ENCODE data around the gene NEU2. TPM values are rescaled to one million over a fixed set of nuclear protein-coding genes. Genes with fewer than 3 reads are reported as not detected.

NEU2 gene
- total RNA-seq, 4 donors from 2014 or later = not detected

DNA sequence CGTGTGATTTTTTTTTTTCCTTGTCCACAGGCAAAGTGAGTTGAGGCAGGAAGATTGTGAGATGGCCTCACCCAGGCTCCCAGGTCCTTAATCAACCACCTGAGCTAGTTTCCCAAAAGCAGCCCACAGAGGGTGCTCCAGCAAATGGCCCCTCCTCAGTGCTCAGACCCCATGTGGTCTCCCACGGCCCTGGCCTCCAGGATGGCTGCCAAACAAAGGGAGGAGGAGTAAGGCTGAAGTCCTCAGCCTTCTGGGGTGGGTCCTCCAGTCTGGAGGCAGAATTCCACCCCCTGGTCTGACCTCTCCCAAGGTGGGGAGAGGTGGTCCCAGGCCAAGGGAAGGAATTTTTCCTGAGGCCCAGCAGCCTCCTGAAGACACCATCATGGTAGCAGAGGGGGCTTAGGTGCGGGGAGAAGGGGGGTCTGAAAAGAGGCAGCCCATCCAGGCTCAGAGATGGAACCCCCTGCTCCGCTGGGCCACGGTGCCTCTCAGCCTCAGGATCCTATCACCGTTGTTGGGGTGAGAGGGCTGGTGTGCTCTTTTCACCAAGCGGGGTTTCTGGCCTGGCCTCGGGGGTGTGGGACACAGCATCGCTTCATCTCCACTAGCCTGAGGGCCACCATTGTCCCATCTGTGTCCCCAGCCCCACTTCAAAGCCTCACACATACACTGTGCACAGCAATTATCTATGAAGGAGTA lies 21.8 kb upstream of the NEU2 start:
- Histone ChIP-seq H3K27me3 (no peaks in the 10 kb centered on the region), H3K4me1 (no peaks in the 10 kb centered on the region), H3K9me3 (no peaks in the 10 kb centered on the region), H3K36me3 (no peaks in the 10 kb centered on the region), H3K4me3 (no peak overlapping the region), H3K27ac (no peak overlapping the region)
- in situ Hi-C loops (cut with MboI; ENCODE audit: low sequenced_read_pairs in 4 of 4) (no loop called here), intact Hi-C loops (cut with DNase I; ENCODE audit: low total_unique reads) (no loop called here)
- ATAC-seq (no peak), DNase-seq (no peak)
- no peak for TF ChIP-seq CTCF (IDR thresholded peaks at IDR 0.05 in 4 of 5, conservative IDR thresholded peaks at IDR 0.05 in 1 of 5)

- H3K36me3 ChIP-seq = no peaks in the 10 kb centered on the region
- H3K4me1 ChIP-seq = no peaks in the 10 kb centered on the region
- no peaks in the 10 kb centered on the region for H3K9me3 ChIP-seq
- H3K27me3 ChIP-seq = no peaks in the 10 kb centered on the region
- in situ Hi-C loops (cut with MboI; ENCODE audit: low sequenced_read_pairs in 4 of 4) (no loop called here), intact Hi-C loops (cut with DNase I; ENCODE audit: low total_unique reads) (no loop called here)
- TF ChIP-seq POLR2A (IDR thresholded peaks at IDR 0.05) = no peak
- TF ChIP-seq CTCF (IDR thresholded peaks at IDR 0.05 in 4 of 5, conservative IDR thresholded peaks at IDR 0.05 in 1 of 5) = no peak
- no peak overlapping the region for H3K27ac ChIP-seq
- ATAC-seq = no peak
- H3K4me3 ChIP-seq = no peak overlapping the region
- no peak for DNase-seq
Measured at GRCh38 chr2:233011268-233011650, 21.2 kb upstream of the NEU2 start.

GRCh38 chr2:233011702-233012131 lies 20.8 kb upstream of the NEU2 start:
- Histone ChIP-seq H3K27me3 (no peaks in the 10 kb centered on the region), H3K4me1 (no peaks in the 10 kb centered on the region), H3K4me3 (no peak overlapping the region), H3K9me3 (no peaks in the 10 kb centered on the region), H3K27ac (no peak overlapping the region), H3K36me3 (no peaks in the 10 kb centered on the region)
- TF ChIP-seq CTCF (IDR thresholded peaks at IDR 0.05 in 4 of 5, conservative IDR thresholded peaks at IDR 0.05 in 1 of 5) = no peak
- TF ChIP-seq POLR2A (IDR thresholded peaks at IDR 0.05) = no peak
- DNase-seq = no peak
- in situ Hi-C loops (cut with MboI; ENCODE audit: low sequenced_read_pairs in 4 of 4) (no loop called here), intact Hi-C loops (cut with DNase I; ENCODE audit: low total_unique reads) (no loop called here)
- no peak for ATAC-seq

- intact Hi-C loops (cut with DNase I; ENCODE audit: low total_unique reads) (no loop called here), in situ Hi-C loops (cut with MboI; ENCODE audit: low sequenced_read_pairs in 4 of 4) (no loop called here)
- Histone ChIP-seq H3K4me1 (no peaks in the 10 kb centered on the region), H3K27me3 (no peaks in the 10 kb centered on the region), H3K9me3 (no peaks in the 10 kb centered on the region), H3K4me3 (no peak overlapping the region), H3K27ac (no peak overlapping the region), H3K36me3 (no peaks in the 10 kb centered on the region)
- DNase-seq = no peak
- no peak for TF ChIP-seq CTCF (IDR thresholded peaks at IDR 0.05 in 4 of 5, conservative IDR thresholded peaks at IDR 0.05 in 1 of 5)
- TF ChIP-seq POLR2A (IDR thresholded peaks at IDR 0.05) = no peak
- no peak for ATAC-seq
Measured at GRCh38 chr2:233012301-233012971, 20.0 kb upstream of the NEU2 start.
